22Rv1 (cell line): ENCODE results near the gene MEGF11.

ENCODE experiments used
- ZFX ChIP-seq: fragments of 450-650 bp; IDR thresholded peaks from 2 replicates; pipeline ENCODE4 v1.6.1; 2017; ENCODE audit warnings: antibody characterized with exemption, borderline replicate concordance
- TF ChIP-seq, protein P1 (sequence below): fragments of 450-650 bp; IDR thresholded peaks from 2 replicates; pipeline ENCODE4 v1.5.1; 2017; ENCODE audit warnings: mild to moderate bottlenecking

DNA sequence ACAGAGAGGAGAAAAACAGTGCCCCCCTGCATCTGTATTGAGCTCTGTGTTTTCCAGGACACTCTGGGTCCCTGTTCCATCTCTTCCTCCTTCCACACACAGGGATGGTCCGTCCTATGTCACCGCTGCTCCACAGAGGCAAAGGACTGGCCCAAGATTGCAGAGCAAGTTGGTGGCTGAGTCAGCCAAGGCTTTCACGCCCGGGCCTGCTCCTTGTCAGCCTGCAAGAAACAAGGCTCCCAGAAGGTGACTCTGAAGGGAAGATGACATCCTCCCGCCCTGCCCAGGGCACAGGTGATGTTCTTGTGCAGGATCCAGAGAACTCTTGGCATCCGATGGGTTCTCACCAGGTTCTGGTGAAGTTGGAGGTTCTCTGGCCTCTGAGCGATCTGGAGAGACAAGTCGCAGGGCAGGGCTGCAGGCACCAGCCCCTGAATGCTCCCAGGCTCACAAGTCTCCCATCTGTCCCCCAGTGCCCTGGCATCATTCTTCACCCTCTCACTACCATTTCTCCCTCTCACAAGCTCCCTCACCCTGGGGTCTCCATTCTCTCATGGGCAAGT is 138.6 kb downstream of the MEGF11 start:
- TF ChIP-seq, protein P1, sequence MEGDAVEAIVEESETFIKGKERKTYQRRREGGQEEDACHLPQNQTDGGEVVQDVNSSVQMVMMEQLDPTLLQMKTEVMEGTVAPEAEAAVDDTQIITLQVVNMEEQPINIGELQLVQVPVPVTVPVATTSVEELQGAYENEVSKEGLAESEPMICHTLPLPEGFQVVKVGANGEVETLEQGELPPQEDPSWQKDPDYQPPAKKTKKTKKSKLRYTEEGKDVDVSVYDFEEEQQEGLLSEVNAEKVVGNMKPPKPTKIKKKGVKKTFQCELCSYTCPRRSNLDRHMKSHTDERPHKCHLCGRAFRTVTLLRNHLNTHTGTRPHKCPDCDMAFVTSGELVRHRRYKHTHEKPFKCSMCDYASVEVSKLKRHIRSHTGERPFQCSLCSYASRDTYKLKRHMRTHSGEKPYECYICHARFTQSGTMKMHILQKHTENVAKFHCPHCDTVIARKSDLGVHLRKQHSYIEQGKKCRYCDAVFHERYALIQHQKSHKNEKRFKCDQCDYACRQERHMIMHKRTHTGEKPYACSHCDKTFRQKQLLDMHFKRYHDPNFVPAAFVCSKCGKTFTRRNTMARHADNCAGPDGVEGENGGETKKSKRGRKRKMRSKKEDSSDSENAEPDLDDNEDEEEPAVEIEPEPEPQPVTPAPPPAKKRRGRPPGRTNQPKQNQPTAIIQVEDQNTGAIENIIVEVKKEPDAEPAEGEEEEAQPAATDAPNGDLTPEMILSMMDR = no peak
- TF ChIP-seq ZFX = no peak
